Mucosa of descending colon (tissue), 3 donors: ENCODE data around the gene HAND1. TPM values are rescaled to one million over a fixed set of nuclear protein-coding genes. Genes with fewer than 3 reads are reported as not detected.
A peak's percentile ranks its signal among the peaks of the same experiment; 100 is the strongest.

ENCODE experiments used
- ATAC-seq: fragments of 200-7000 bp; cut with Tn5 transposase; one replicate; pipeline ENCODE4 v1.9.1; 2020; ENCODE audit warnings: mild to moderate bottlenecking, moderate library complexity
- DNase-seq, 3 donors: peaks; one replicate each; pipeline ENCODE4 v3.0.0-alpha.2; 2020
- H3K36me3 ChIP-seq: fragments of 200-600 bp; one replicate; pipeline ENCODE4 v1.8.0; 2021; ENCODE audit warnings: low read depth, mild to moderate bottlenecking
- H3K4me1 ChIP-seq: fragments of 200-600 bp; one replicate; pipeline ENCODE4 v1.8.0; 2021; ENCODE audit warnings: low read depth, mild to moderate bottlenecking
- H3K4me3 ChIP-seq: fragments of 200-600 bp; one replicate; pipeline ENCODE4 v1.8.0; 2021; ENCODE audit warnings: mild to moderate bottlenecking
- H3K9me3 ChIP-seq: fragments of 200-600 bp; one replicate; pipeline ENCODE4 v1.8.0; 2021; ENCODE audit warnings: mild to moderate bottlenecking
- CTCF ChIP-seq: fragments of 200-600 bp; IDR thresholded peaks from one replicate; pipeline ENCODE4 v1.8.0; 2022; ENCODE audit warnings: antibody characterized with exemption, mild to moderate bottlenecking
- intact Hi-C, 2 donors: fragments of 100-400 bp; cut with DNase I in 1 of 2; cut with micrococcal nuclease in 1 of 2; formaldehyde crosslinking; loops; one replicate each; pipeline versions ENCODE4 v1.11.0 to v1.11.1; 2022; cut with DNase I, micrococcal nuclease
- total RNA-seq, 3 donors: library from RNA; stranded (reverse); fragmentation: NEBNext Ultra II Directional in 2 of 3; extraction: Animal tissue kit (Norgen Biotek cat#: 25700) in 2 of 3; gene quantifications; one replicate each; pipeline versions ENCODE4 v1.2.1 to v1.2.4, GENCODE V29; 2021 to 2023
- donor health status: DM: no; HTN: no; CAD: no; lungs with moderate emphysema.
- donor health status: DM: no; HTN: no; CAD: no.
- donor health status: DM: no; HTN: yes; CAD: no.

HAND1 gene
- total RNA-seq, 3 donors from 2014 or later, result 0.61 to 47.3 (median 1.8) TPM

GRCh38 chr5:154472871-154473580, 5.0 kb downstream of the HAND1 start:
- DNase-seq (no peak), ATAC-seq (no peak)

GRCh38 chr5:154470947-154471870, 6.8 kb downstream of the HAND1 start:
- ATAC-seq (no peak), DNase-seq (no peak)
- Histone ChIP-seq H3K9me3 (no peaks in the 10 kb centered on the region), H3K36me3 (no peaks in the 10 kb centered on the region), H3K4me1 (peaks cover 20% of the 10 kb centered on the region), H3K4me3 (no peak overlapping the region)
- TF ChIP-seq CTCF, result no peak
- intact Hi-C loops, result loop anchor here in 1 of 2 donors (5.0 kb wide), 1 partner anchor 136 kb away; no protein-coding TSS in a partner anchor

More at GRCh38 chr5:154472871-154473580, 5.0 kb downstream of the HAND1 start:
- no peaks in the 10 kb centered on the region for H3K36me3 ChIP-seq
- H3K4me1 ChIP-seq, result peaks cover 31% of the 10 kb centered on the region
- H3K4me3 ChIP-seq, result no peak overlapping the region
- intact Hi-C loops, result loop anchor here in 1 of 2 donors (5.0 kb wide), 1 partner anchor 134 kb away; no protein-coding TSS in a partner anchor
- H3K9me3 ChIP-seq, result no peaks in the 10 kb centered on the region
- no peak for TF ChIP-seq CTCF

- intact Hi-C loops, result loop anchor here in 1 of 2 donors (5.0 kb wide), 1 partner anchor 137 kb away; no protein-coding TSS in a partner anchor
- DNase-seq, result no peak
- H3K4me1 ChIP-seq, result peaks cover 9% of the 10 kb centered on the region
Observed at GRCh38 chr5:154470137-154470536, 7.9 kb downstream of the HAND1 start.

GRCh38 chr5:154467655-154468354, 10.2 kb downstream of the HAND1 start:
- peak; percentile 97 for ATAC-seq
- TF ChIP-seq CTCF, result peak; percentile 89
- peak; percentile 69 to 88 (median 83) for DNase-seq
- Histone ChIP-seq H3K36me3 (no peaks in the 10 kb centered on the region), H3K4me1 (no peaks in the 10 kb centered on the region), H3K9me3 (no peaks in the 10 kb centered on the region), H3K4me3 (no peak overlapping the region)
- intact Hi-C loops, result loop anchor here in 1 of 2 donors (5.0 kb wide), 1 partner anchor 139 kb away; no protein-coding TSS in a partner anchor

More at GRCh38 chr5:154470137-154470536, 7.9 kb downstream of the HAND1 start:
- H3K4me3 ChIP-seq, result no peak overlapping the region
- no peaks in the 10 kb centered on the region for H3K36me3 ChIP-seq
- TF ChIP-seq CTCF, result no peak
- no peak for ATAC-seq
- no peaks in the 10 kb centered on the region for H3K9me3 ChIP-seq

- intact Hi-C loops, result loop anchor here in 1 of 2 donors (5.0 kb wide), 1 partner anchor 141 kb away; no protein-coding TSS in a partner anchor
- no peak for TF ChIP-seq CTCF
- Histone ChIP-seq H3K36me3 (no peaks in the 10 kb centered on the region), H3K9me3 (no peaks in the 10 kb centered on the region), H3K4me3 (no peak overlapping the region), H3K4me1 (no peaks in the 10 kb centered on the region)
- ATAC-seq (no peak), DNase-seq (no peak)
Observed at GRCh38 chr5:154466671-154467070, 11.4 kb downstream of the HAND1 start.
